ENCODE results near the gene HLA-DQB2. TPM values are rescaled to one million over a fixed set of nuclear protein-coding genes. Genes with fewer than 3 reads are reported as not detected.
A peak's percentile ranks its signal among the peaks of the same experiment; 100 is the strongest.
"Not testable (repeated sequence)": the region's sequence is repeated elsewhere in the genome, so short reads cannot be mapped to it uniquely, and the experiment has no call there.

HLA-DQB2 gene
- not detected in 2 replicates for total RNA-seq (2014; rRNA removed; shearing (Covaris generic))

- no peak for DNase-seq (ENCODE audit: low spot score)
These were observed at the start of gene HLA-DQB2 for GRCh38 chr6:32763421-32763820. Gene HLA-DQB2, minus strand, starts transcription at chr6:32763532. Its CDS starts 62 bp downstream, at chr6:32763470.

DNA sequence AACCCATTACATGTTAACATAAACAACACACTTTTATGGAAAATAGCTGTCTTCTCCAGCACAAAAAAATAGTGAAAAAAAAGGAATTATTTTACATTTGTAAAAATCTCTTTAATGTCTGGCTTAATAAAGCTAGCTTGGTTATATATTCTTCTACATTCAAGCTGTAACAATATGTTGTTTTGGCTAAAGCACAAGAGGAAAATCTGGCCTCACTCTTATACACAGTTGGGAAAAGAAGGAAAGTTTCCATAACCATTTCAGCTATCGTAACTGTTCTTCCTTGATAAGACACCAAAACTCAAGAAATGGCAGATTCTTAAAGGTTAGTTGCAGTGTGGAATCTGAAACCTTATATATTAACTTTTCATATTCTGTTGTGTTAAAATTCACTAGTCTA lies 45.8 kb upstream of the HLA-DQB2 start:
- no peak for DNase-seq (ENCODE audit: low spot score)

DNA sequence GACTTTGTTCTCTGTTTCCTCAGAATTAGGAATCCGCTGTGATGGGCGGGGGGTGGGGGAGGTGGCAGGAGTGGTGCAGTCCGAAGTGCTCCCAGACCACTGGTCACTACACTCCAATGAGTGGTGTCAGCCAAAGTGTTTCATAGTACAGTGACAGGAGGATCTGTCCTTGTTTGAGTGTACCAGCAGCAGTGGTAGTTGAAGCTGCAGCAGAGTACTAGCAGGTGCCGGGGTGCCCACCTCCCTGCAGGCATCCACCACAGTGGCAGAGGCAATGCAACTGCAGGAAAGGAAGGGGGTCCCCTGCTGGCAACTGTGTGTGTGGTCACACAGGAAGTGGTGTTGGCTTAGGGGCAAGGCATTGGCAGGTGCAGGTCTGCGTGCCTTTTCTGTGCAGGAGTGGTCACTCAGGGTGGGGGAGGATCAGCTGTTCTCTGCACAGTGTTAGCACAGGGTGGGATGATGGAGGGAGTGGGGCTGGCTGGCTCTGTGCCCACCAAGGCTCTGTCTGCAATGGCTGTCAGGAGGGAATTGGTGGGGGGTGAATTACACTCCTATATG lies 43.8 kb upstream of the HLA-DQB2 start:
- DNase-seq (ENCODE audit: low spot score), result no peak

DNA sequence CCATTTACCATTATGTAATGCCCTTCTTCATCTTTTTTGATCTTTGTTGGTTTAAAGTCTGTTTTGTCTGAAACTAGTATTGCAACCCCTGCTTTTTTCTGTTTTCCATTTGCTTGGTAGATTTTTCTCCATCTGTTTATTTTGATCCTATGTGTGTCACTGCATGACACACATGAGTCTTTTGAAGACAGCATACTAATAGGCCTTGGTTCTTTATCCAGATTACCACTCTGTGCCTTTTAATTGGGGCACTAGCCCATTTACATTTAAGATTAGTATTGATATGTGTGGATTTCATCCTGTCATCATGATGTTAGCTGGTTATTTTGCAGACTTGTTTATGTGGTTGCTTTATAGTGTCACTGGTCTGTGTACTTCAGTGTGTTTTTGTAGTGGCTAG lies 42.1 kb upstream of the HLA-DQB2 start:
- not testable (repeated sequence) for DNase-seq (ENCODE audit: low spot score)

DNA sequence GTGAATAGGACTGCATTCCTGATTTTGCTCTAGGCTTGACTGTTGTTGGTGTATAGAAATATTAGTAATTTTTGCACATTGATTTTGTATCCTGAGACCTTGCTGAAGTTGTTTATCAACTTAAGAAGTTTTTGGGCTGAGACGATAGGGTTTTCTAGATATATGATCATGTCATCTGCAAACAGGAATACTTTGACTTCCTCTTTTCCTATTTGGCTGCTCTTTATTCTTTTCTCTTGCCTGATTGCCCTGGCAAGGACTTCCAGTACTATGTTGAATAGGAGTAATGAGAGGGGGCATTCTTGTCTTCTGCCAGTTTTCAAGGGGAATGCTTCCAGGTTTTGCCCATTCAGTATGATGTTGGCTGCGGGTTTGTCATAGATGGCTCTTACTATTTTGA lies 40.1 kb upstream of the HLA-DQB2 start:
- no peak for DNase-seq (ENCODE audit: low spot score)

GRCh38 chr6:32799740-32800139 lies 36.4 kb upstream of the HLA-DQB2 start:
- no peak for DNase-seq (ENCODE audit: low spot score)

GRCh38 chr6:32799168-32799567 lies 35.8 kb upstream of the HLA-DQB2 start:
- DNase-seq (ENCODE audit: low spot score), result no peak

DNA sequence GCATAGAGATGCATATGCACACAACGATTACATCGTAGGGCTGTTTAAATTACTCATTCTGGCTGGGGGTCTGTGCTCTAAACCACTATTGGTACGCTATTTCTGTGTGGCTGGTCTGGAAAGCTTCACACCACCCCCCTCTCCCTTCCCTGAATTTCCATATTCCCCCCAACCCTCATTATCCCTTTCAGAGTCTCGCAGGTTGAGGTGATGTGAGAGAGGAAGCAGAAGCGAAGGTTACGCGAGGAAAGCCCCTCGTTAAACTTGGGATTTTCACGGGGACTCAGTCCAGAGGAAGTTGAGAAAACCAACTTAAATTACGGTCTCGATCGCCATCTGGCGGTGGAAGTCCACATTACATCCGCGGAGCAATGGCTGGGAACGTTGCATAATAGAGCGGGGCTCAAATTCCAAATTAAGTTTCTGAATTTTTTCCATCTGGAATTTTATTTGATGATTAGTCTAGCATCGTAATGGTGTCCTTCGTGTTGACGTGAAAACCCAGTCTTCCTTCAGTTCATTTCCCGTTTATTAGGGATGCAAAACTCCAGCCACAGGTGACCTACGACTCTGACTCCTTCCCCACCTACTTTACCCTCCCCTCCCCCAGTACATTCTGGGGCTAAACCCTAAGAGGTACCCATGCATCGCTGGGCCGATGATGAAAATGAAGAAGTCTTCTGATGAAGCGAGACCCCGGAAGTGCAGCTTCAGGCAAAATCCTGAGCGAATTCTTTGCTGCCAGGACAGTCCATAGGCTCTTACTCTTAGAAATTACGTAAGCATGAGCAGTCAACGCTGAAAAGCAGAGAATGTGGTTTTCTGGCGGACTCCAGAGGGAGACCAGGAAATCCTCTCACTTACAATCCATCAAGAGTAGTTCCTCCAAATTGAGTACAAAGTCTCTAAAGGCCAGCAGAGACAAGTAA lies 33.8 kb upstream of the HLA-DQB2 start:
- DNase-seq (ENCODE audit: low spot score), result peak; percentile 61

DNA sequence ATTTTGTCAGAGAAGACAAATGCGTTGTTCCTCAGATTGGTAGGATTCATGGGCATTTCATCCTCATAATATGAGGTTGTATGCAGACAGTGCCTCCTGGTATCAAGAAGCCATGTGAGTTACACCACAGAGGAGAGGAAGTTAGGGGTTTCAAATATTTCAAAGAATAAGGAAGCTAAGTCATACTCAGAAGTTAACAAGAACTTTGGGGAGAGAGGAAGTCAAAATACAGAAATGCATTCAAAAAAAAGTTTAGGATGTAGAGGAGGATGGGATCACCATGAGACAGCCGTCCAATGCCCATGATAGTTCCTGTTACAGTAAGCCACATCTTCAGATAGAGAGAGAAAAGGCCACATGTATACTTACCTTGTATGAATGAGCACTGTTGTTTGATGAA lies 31.2 kb upstream of the HLA-DQB2 start:
- DNase-seq (ENCODE audit: low spot score), result no peak

- no peak for DNase-seq (ENCODE audit: low spot score)
These were observed 29.6 kb upstream of the HLA-DQB2 start for GRCh38 chr6:32792901-32793435.

- no peak for DNase-seq (ENCODE audit: low spot score)
These were observed 27.0 kb upstream of the HLA-DQB2 start for GRCh38 chr6:32790306-32790705.

GRCh38 chr6:32785781-32786533 lies 22.6 kb upstream of the HLA-DQB2 start:
- DNase-seq (ENCODE audit: low spot score), result peak; percentile 59

GRCh38 chr6:32782923-32783322 lies 19.6 kb upstream of the HLA-DQB2 start:
- not testable (repeated sequence) for DNase-seq (ENCODE audit: low spot score)

DNA sequence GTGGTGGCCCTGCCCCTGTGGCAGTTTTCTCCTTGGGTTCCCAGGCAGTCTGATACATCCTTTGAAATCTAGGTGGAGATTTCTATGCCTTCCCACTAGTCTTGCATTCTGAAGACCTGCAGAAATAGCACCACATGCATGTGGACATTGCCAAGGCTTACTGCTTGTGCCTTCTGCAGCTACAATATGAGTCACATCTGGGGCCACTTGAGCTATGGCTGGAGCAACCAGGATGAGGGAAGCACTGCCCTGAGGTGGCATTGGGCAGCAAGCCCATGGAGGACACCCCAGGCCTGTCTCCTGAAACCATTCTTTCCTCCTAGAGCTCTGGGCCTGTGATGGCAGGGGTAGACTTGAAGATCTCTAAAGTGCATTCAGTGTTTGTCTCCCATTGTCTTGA lies 15.7 kb upstream of the HLA-DQB2 start:
- no peak for DNase-seq (ENCODE audit: low spot score)

DNA sequence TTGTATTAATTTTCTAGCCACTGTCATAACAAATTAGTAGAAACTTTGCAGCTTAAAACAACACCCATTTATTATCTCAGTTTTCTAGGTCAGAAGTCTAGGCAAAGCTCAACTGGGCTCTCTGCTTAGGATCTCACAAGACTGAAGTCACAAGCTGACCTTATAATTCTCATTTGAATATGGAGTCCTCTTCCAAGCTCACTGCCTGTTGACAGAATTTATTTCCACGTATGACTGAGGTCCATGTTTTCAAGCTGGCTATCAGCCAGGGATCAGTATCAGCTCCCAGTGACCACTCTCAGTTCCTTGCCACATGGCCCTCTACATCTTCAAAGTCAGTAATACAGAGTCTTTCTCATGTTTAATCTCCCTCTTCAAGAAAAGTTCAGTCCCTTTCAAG lies 11.7 kb upstream of the HLA-DQB2 start:
- no peak for DNase-seq (ENCODE audit: low spot score)

GRCh38 chr6:32774426-32774825 lies 11.1 kb upstream of the HLA-DQB2 start:
- DNase-seq (ENCODE audit: low spot score), result no peak

GRCh38 chr6:32772656-32773055 lies 9.3 kb upstream of the HLA-DQB2 start:
- no peak for DNase-seq (ENCODE audit: low spot score)

- no peak for DNase-seq (ENCODE audit: low spot score)
These were observed 716 bp upstream of the HLA-DQB2 start for GRCh38 chr6:32764048-32764447.

DNA sequence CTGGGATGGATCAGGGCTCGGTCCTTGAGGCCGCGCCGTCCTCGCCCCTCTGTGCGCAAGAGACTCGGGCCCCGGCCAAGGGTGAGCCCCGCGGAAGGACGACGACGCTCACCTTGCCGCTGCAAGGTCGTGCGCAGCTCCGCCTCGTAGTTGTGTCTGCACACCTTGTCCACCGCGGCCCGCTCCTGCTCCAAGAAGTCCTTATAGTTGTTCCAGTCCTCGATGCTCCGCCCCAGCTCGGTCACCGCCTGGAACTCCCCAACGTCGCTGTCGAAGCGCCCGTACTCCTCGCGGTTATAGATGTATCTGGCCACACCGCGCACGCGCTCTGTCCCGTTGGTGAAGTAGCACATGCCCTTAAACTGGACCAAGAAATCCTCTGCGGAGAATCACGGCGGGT lies 1.8 kb downstream of the HLA-DQB2 start:
- DNase-seq (ENCODE audit: low spot score), result no peak

- DNase-seq (ENCODE audit: low spot score), result no peak
These were observed 2.3 kb downstream of the HLA-DQB2 start for GRCh38 chr6:32761072-32761471.

DNA sequence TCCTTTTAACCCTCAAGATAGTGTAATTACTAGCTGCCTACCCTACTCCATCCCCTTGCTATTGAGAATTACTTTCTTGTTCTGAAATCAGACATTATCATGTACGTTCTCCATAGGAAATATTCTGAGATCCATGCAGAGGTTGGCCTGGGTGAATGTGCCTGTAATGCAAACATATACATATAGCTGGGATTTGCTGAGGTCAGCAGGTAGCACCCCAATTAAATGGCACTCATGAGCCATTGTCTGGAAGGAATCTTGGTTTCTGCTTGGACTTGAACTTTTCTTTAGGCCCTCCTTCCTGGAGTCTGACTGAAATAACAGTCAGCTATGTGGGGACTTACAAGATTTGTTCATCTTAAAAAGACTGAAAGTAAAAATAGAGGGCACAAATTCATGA lies 3.7 kb downstream of the HLA-DQB2 start:
- no peak for DNase-seq (ENCODE audit: low spot score)

- no peak for DNase-seq (ENCODE audit: low spot score)
These were observed 10.8 kb downstream of the HLA-DQB2 start for GRCh38 chr6:32752580-32752979.
